MM.1S (cell line): ENCODE data around the gene CCSAP.
"Not testable (repeated sequence)": the region's sequence is repeated elsewhere in the genome, so short reads cannot be mapped to it uniquely, and the experiment has no call there.

ENCODE experiments used
- EZH2phosphoT487 ChIP-seq: fragments of 300-600 bp; sonication (generic); IDR thresholded peaks from 2 replicates; pipeline ENCODE4 v1.6.1; 2018; ENCODE audit warnings: antibody characterized with exemption, low read length
- TF ChIP-seq, protein P1 (sequence below): fragments of 300-600 bp; sonication (generic); IDR thresholded peaks from 2 replicates; pipeline ENCODE4 v1.5.1; 2016; ENCODE audit warnings: antibody characterized with exemption, low read length, mixed read lengths

GRCh38 chr1:229291686-229292085, 51.2 kb downstream of the CCSAP start:
- TF ChIP-seq, protein P1, sequence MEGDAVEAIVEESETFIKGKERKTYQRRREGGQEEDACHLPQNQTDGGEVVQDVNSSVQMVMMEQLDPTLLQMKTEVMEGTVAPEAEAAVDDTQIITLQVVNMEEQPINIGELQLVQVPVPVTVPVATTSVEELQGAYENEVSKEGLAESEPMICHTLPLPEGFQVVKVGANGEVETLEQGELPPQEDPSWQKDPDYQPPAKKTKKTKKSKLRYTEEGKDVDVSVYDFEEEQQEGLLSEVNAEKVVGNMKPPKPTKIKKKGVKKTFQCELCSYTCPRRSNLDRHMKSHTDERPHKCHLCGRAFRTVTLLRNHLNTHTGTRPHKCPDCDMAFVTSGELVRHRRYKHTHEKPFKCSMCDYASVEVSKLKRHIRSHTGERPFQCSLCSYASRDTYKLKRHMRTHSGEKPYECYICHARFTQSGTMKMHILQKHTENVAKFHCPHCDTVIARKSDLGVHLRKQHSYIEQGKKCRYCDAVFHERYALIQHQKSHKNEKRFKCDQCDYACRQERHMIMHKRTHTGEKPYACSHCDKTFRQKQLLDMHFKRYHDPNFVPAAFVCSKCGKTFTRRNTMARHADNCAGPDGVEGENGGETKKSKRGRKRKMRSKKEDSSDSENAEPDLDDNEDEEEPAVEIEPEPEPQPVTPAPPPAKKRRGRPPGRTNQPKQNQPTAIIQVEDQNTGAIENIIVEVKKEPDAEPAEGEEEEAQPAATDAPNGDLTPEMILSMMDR, result not testable (repeated sequence)
- TF ChIP-seq EZH2phosphoT487, result not testable (repeated sequence)
